A673 (cell line): ENCODE data around the gene METTL26. TPM values are rescaled to one million over a fixed set of nuclear protein-coding genes. Genes with fewer than 3 reads are reported as not detected.

Source experiments
- BruUV-seq: library from RNA; stranded (reverse); fragments of 400-500 nt; replicated peaks from 2 replicates; lab custom pipeline; 2021; lab: Mats Ljungman, UMichigan
- CTCF ChIA-PET: fragments of 300-600 bp; sonication (Branson Sonifier 250); formaldehyde crosslinking; loops from one replicate; lab custom pipeline; 2022; ENCODE audit warnings: antibody characterized with exemption; lab: Charles Lee
- POLR2A ChIA-PET: fragments of 300-600 bp; sonication (Branson Sonifier 250); formaldehyde crosslinking; loops from one replicate; lab custom pipeline; 2022; ENCODE audit warnings: antibody characterized with exemption; ENCODE audit not compliant: low non-redundant PET; lab: Charles Lee
- DNase-seq: peaks from one replicate; pipeline ENCODE4 v3.0.0-alpha.2; 2015; ENCODE audit warnings: low spot score
- H3K27ac ChIP-seq: fragments of 200-600 bp; sonication (generic); 2 replicates; pipeline ENCODE4 v1.5.1; 2016; ENCODE audit warnings: mixed run types, low read depth, mild to moderate bottlenecking, mixed read lengths, antibody characterized with exemption, low read length; ENCODE audit not compliant: poor library complexity, severe bottlenecking
- H3K27me3 ChIP-seq: fragments of 200-600 bp; sonication (generic); replicated peaks from 2 replicates; pipeline ENCODE4 v1.6.1; 2017; ENCODE audit warnings: mixed run types, low read depth, mild to moderate bottlenecking, mixed read lengths, antibody characterized with exemption, low read length; ENCODE audit not compliant: insufficient read depth, poor library complexity
- H3K36me3 ChIP-seq: fragments of 200-600 bp; sonication (generic); 2 replicates; pipeline ENCODE4 v1.6.1; 2016; ENCODE audit warnings: mixed run types, mild to moderate bottlenecking, mixed read lengths, antibody characterized with exemption, low read length; ENCODE audit not compliant: insufficient read depth, poor library complexity, severe bottlenecking
- H3K4me1 ChIP-seq: fragments of 200-600 bp; sonication (generic); 2 replicates; pipeline ENCODE4 v1.6.1; 2017; ENCODE audit warnings: mixed run types, mild to moderate bottlenecking, mixed read lengths, antibody characterized with exemption, low read length; ENCODE audit not compliant: insufficient read depth, poor library complexity, severe bottlenecking
- H3K4me3 ChIP-seq: fragments of 200-600 bp; sonication (generic); 2 replicates; pipeline ENCODE4 v1.5.1; 2016; ENCODE audit warnings: low read depth, mixed run types, mild to moderate bottlenecking, mixed read lengths, low read length; ENCODE audit not compliant: poor library complexity, severe bottlenecking
- H3K9me3 ChIP-seq: fragments of 200-600 bp; sonication (generic); 2 replicates; pipeline ENCODE4 v1.6.1; 2016; ENCODE audit warnings: mixed run types, low read depth, mild to moderate bottlenecking, mixed read lengths, antibody characterized with exemption, low read length; ENCODE audit not compliant: poor library complexity, severe bottlenecking
- CTCF ChIP-seq: fragments of 300-800, 200-600 bp; sonication (generic); conservative IDR thresholded peaks from 2 replicates; pipeline ENCODE4 v1.5.1; 2017; ENCODE audit warnings: low read depth, mild to moderate bottlenecking, antibody characterized with exemption, low read length, moderate library complexity, mixed read lengths
- EZH2 ChIP-seq: fragments of 200-600 bp; sonication (generic); IDR thresholded peaks from 2 replicates; pipeline ENCODE4 v1.6.1; 2017; ENCODE audit warnings: borderline replicate concordance, low read depth, mild to moderate bottlenecking, mixed read lengths, antibody characterized with exemption, low read length; ENCODE audit not compliant: poor library complexity, severe bottlenecking
- intact Hi-C: fragments of 100-400 bp; cut with micrococcal nuclease; formaldehyde crosslinking; loops from one replicate; pipeline ENCODE4 v1.10.0; 2022; ENCODE audit not compliant: unreplicated experiment
- total RNA-seq: library from RNA; stranded (reverse); gene quantifications from 2 replicates; pipeline ENCODE4 v1.2.3, GENCODE V29; 2021

Gene METTL26
- total RNA-seq, 1 experiment from 2014 or later = 138 TPM

GRCh38 chr16:619476-620100 lies 16.5 kb downstream of the METTL26 start:
- intact Hi-C loops = no loop called here
- CTCF ChIA-PET = interaction anchor here (0.7 kb wide), 1 partner anchor 91 kb away, joined by 3 read pairs; no protein-coding TSS in a partner anchor
- Histone ChIP-seq H3K36me3 (no peaks in the 10 kb centered on the region), H3K4me3 (no peak overlapping the region), H3K27me3 (no peaks in the 10 kb centered on the region), H3K27ac (no peak overlapping the region), H3K9me3 (no peaks in the 10 kb centered on the region), H3K4me1 (peaks cover 5% of the 10 kb centered on the region)
- BruUV-seq = no TSS peak
- DNase-seq = no peak
- POLR2A ChIA-PET = no interaction called here
- TF ChIP-seq CTCF = no peak
- no peak for TF ChIP-seq EZH2

GRCh38 chr16:617855-618254 lies 18.2 kb downstream of the METTL26 start:
- POLR2A ChIA-PET = no interaction called here
- Histone ChIP-seq H3K36me3 (no peaks in the 10 kb centered on the region), H3K27ac (no peak overlapping the region), H3K4me1 (peaks cover 5% of the 10 kb centered on the region), H3K4me3 (no peak overlapping the region), H3K9me3 (no peaks in the 10 kb centered on the region), H3K27me3 (no peaks in the 10 kb centered on the region)
- TF ChIP-seq EZH2 (no peak), CTCF (no peak)
- BruUV-seq = no TSS peak
- DNase-seq = no peak
- intact Hi-C loops = no loop called here
- CTCF ChIA-PET = no interaction called here

- ChIA-PET CTCF (no interaction called here), POLR2A (no interaction called here)
- Histone ChIP-seq H3K4me1 (peaks cover 4% of the 10 kb centered on the region), H3K27me3 (no peaks in the 10 kb centered on the region), H3K9me3 (no peaks in the 10 kb centered on the region), H3K36me3 (no peaks in the 10 kb centered on the region), H3K4me3 (no peak overlapping the region), H3K27ac (no peak overlapping the region)
- TF ChIP-seq EZH2 (no peak), CTCF (no peak)
- intact Hi-C loops = no loop called here
- BruUV-seq = no TSS peak
- no peak for DNase-seq
Observed at GRCh38 chr16:616733-617586, 19.1 kb downstream of the METTL26 start.
